ENCODE results near the gene TPCN2. TPM values are rescaled to one million over a fixed set of nuclear protein-coding genes. Genes with fewer than 3 reads are reported as not detected.

TPCN2 gene
- total RNA-seq, 4 donors from 2014 or later, result 12.2 to 30.7 (median 17.6) TPM

DNA sequence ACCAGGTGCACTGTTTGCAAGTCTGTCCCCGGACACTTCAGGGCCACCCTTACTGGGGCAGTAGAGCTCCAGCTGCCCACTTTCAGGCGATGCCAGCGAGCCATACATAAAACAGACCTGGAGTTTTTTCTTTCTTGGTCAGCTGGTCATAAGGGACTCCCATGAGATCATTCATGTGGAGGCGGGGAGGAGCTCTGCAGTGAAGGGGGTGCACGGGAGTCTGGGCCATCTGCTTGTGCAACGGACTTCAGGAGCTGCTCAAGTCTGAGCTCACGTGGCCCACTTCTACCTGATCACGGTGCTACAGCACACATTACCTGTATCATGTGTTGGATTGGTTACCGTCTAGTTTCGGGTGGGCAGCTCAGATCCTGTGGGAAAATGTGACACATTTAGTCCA lies 26.5 kb upstream of the TPCN2 start:
- TF ChIP-seq, protein P1, sequence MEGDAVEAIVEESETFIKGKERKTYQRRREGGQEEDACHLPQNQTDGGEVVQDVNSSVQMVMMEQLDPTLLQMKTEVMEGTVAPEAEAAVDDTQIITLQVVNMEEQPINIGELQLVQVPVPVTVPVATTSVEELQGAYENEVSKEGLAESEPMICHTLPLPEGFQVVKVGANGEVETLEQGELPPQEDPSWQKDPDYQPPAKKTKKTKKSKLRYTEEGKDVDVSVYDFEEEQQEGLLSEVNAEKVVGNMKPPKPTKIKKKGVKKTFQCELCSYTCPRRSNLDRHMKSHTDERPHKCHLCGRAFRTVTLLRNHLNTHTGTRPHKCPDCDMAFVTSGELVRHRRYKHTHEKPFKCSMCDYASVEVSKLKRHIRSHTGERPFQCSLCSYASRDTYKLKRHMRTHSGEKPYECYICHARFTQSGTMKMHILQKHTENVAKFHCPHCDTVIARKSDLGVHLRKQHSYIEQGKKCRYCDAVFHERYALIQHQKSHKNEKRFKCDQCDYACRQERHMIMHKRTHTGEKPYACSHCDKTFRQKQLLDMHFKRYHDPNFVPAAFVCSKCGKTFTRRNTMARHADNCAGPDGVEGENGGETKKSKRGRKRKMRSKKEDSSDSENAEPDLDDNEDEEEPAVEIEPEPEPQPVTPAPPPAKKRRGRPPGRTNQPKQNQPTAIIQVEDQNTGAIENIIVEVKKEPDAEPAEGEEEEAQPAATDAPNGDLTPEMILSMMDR (IDR thresholded peaks at IDR 0.05; ENCODE audit: low read depth), result no peak

DNA sequence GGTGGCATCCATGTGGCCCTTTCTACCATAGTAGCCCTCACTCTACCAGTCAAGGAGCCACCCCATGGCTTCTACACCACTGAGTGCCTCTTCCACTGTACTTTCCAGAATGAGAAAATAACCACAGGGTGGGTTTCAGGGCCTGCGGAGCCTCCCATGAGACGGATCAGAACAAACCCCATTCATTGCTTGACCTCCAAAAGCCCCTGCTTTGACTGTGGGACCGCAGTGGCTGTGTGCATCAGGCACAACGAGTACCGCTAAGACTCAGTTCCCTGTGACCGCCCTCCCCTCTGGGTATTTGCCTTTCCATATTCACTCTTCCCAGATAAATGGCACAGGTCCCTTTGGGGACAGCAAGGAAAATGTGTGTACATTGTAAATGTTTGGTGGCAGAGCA lies 24.2 kb upstream of the TPCN2 start:
- TF ChIP-seq, protein P1 (IDR thresholded peaks at IDR 0.05; ENCODE audit: low read depth), result no peak

DNA sequence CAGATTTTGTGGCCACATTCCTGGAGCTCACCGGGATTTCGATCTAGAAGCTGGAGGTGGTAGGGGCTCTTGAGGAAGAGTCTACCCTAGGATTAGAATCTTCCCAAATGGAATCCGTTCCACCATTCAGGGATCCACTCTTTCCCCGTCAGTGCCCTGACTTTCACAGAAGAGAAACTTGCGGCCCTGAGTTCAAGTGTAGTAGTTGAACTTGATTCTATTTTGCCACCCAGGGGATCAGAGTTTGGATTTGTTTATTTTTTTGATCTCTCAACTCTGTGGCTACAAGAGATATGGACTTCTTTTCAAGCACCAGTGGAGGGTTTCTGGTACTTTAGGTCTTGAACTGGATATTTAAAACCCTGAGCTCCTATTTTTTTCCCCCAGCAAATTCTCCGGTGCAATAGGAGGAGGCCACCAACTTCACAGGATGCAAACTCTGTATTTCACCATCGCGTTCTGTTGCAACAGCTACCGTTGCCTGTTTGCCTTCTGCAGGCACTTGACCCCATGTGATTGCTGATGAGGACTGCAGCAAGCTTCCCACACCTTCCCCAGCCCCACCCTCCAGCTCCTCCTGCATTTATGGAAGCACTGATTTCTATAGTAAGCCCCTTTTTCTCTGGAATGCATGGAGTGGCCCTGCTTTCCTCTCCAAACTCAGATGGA lies 20.9 kb upstream of the TPCN2 start:
- TF ChIP-seq, protein P1 (IDR thresholded peaks at IDR 0.05; ENCODE audit: low read depth), result no peak

DNA sequence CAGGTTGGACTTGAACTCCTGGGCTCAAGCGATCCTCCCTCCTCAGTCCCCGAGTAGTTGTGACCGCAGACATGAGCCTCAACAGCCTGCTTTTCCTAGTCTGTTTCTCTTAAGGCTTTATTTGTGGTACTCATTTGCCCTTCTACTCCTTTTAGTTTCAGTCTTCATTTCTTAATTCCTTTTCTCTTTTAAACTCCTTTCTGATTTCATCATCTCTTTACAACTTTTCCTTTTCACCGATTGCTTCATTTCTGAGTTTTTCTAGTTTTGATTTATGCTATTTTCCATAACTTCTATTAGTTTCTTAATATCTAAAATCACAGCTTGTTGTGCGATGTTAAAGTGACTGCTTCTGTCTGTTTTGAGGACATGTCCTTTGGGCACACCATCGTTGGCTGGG lies 18.4 kb upstream of the TPCN2 start:
- TF ChIP-seq, protein P1 (IDR thresholded peaks at IDR 0.05; ENCODE audit: low read depth), result no peak

DNA sequence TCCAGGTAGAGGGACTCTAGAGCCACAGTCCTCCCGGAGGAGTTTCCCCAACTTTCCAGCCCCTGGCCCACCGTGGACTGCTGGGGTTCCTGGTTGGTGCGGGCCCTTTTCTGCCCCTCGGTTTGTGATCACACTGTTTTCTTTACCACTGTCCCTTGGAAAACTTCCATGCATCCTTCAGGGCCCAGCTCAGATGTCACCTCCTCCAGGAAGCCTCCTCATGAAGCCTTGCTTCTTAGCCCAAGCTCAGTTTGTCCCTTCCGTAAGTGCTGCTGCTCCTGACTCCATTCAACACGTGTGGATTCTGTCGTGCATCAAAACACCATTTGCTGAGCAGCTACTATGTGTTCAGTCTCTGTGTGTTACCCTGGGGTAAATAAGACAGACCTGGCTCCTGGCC lies 15.9 kb upstream of the TPCN2 start:
- TF ChIP-seq, protein P1 (IDR thresholded peaks at IDR 0.05; ENCODE audit: low read depth), result no peak

DNA sequence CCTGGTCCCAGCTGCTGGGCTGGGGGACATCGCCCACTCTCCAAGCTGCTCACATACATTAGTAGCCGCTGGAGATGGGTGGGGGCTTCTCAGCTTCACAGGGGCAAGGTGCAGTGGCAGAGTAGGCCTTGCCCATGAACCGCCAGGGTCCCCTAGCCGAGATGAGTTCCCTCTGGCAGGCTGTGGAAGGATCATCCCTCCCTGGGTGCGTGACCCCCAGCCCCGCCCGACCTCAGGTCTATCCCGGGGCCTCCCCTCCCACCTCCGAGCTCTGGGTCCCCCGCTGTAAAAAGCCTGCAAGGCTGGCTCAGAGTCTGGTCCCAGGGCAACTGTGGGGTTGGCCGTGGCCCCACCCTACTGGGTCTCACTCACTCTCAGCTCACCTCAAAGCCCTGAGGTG lies 15.3 kb upstream of the TPCN2 start:
- TF ChIP-seq, protein P1 (IDR thresholded peaks at IDR 0.05; ENCODE audit: low read depth), result no peak

DNA sequence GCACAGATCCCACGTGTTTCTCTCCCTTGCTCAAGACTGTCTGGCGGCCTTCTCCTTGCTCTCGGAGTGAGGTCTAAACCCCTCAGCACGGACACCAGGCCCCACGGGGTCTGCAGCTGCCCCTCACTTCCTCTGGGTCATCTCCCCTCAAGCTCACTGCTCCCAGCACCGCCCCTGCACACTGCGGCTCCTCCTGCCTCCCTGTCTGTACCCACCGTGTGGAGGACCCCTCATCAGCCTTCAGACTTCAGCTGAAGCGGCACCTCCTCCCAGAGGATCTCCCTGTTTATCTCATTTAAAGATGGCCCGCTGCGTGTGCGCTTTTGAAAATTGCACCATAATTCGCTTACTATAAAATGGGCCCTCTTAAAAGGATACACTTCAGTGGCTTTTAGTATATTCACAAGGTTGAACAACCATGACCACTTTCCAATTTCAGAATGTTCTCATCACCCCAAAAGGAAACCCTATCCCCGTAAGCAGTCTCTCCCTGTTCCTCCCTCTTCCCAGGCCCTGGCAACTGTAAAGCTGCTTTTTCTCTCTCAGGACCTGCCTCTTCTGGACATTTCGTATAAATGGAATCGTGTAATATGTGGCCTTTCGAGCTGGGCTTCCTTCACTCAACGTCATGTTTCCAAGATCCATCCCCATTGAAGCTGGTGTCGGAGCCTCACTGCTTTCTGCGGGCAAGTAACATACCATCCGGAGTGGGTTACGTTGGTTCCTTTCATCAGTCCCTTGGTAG lies 14.4 kb upstream of the TPCN2 start:
- TF ChIP-seq, protein P1 (IDR thresholded peaks at IDR 0.05; ENCODE audit: low read depth), result no peak
